Stimulated activated CD8-positive, alpha-beta memory T cell treated with anti-CD3 and anti-CD28 coated beads, Interleukin-2, amount 100 ng/mL, for 1 hour (primary cell): ENCODE measurements around the gene TASL.
"Not testable (repeated sequence)": the region's sequence is repeated elsewhere in the genome, so short reads cannot be mapped to it uniquely, and the experiment has no call there.

Experiments
- DNase-seq, 2 donors: peaks; one replicate each; pipeline ENCODE4 v3.0.0-alpha.2; 2020; ENCODE audit warnings: low read depth in 2 of 2

Gene TASL, protein sequence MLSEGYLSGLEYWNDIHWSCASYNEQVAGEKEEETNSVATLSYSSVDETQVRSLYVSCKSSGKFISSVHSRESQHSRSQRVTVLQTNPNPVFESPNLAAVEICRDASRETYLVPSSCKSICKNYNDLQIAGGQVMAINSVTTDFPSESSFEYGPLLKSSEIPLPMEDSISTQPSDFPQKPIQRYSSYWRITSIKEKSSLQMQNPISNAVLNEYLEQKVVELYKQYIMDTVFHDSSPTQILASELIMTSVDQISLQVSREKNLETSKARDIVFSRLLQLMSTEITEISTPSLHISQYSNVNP

DNA sequence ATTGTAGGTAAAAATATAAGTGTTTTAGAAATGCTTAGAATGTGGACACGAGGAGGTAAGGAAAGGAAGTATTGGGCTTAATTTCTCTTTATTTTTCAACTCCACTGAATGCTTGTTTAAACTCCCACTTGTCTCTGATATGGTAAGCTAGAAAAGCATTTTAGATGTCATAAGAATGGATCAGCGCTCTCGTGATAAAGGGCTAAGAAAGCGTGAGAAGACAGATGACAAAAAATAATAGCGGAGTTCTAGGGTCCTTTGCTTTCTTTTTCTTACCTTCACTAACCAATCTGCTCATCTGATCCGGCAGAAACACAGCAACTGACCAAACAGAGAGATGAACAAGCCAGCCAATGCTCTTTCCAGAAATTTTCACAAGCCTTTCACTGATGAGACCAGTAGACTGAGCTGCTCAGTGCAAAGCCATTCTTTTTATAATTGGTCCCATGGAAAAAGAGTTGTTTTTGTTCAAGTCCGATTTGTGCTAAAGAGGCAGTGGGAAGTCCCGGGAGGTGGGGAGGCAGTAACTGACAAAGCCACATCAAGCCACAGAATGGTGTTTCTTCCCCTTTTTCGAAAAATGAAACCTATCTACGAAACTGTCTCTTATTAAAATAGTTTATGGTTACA, at the start of gene TASL:
Gene TASL, minus strand, starts transcription at position 405 of the 630 bp plus-strand sequence. CDS start 17,411 bp downstream, outside the sequence.
- DNase-seq: no peak

DNA sequence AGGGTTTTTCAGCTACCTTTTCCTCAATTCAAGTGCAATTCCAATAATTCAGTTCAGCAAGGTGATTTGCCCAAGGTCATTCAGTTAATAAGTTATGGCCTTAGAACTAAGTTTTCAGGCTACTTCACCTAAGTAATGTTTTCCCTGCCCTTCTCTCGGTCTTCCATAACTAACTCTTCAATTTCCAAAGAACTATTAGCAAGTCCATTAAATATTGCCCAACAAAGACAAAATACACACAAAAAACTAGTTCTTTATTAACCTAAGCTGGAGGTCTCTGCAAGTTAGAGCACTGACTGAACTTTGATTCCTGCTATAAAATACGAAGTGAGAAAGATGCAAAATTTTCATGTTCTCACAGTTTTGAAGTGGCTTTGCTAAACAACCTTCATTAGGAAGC, 48.8 kb upstream of the TASL start:
- DNase-seq: no peak

DNA sequence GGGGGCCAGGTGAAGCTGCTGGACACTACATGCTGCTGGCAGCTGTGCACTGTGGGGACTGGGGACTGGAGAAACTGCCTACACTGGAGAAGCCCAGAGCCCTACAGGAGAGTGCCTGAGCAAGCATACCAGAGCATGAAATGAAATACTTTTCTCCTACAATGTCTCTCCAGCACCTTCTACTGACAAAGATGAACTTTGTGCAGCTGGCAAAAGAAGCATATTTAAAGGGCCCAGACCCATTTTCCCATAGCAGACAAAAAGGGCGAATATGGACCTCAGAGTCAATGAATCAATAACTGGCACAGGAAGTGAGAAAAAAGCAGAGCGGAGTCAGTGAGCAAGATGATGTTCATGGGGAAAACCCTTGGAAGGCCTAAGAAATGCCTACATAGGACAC, 44.8 kb upstream of the TASL start:
- DNase-seq: no peak

DNA sequence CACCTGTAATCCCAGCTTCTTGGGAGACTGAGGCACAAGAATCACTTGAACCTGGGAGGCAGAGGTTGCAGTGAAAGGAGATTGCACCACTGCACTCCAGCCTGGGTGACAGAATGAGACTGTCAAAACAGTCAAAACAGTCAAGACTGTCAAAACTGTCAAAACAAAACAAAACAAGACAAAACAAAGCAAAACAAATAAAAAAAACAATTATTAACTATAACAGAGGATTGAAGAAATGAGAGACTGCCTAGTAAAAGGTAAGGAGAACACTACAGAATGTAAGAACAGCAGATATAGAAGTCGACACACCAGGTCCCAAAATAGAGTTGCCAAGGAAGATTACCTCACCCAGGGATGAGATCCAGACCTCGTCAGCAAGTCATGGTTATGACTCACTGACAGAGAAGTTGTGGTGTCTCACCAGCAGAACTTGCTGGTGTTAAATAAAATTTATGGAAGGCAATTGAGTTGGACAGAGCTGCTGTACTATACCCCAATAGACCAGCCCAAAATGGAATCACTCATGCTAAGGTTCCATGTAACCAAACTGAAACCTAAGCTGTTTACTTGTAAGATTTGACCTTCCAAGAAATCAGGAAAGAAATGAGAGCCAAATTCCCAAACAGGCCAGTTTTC, 43.5 kb upstream of the TASL start:
- DNase-seq: no peak

DNA sequence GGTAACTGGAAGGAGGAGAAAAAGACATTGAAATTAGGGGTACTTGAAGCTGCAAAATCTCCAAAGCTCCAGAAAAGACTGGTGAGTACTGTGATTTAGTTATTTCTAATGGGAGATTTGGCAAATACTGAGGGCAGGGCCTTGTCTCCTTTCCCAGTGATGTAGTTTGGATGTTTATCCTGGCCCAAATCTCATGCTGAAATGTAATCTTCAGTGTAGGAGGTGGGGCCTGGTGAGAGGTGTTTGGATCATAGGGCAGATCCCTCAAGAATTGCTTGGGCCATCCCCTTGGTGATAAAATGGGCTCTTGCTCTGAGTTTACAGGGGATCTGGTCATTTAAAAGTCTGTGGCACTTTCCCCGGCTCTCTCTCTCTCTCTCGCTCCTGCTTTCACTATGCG, 42.6 kb upstream of the TASL start:
- no peak for DNase-seq

DNA sequence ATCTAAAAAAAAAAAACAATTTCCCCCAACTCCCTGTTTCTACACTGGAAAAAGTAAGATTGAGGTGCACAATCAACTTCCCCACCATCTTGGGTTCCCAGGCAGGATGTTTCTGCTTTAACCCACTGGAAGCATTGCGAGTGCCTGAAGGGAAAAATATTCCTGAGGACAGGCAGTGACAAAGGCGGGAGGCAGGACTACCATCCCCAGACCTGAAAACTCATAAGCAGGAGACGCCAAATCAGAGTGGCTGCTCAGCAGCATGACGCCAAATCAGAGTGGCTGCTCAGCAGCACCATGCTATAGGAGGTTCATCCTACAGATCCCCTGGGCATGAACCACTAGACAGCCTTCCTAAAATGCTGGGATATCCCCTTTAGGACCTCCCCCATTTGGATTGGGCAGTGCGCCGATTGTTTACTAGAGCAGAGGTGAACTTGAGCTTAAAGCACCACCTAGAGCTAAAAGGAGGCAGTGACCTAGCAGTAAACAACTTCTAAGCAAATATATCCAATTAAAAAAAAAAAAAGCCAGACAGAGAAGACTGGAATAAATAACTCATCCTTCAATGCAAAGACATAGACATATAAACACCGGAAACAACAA, 40.7 kb upstream of the TASL start:
- no peak for DNase-seq

DNA sequence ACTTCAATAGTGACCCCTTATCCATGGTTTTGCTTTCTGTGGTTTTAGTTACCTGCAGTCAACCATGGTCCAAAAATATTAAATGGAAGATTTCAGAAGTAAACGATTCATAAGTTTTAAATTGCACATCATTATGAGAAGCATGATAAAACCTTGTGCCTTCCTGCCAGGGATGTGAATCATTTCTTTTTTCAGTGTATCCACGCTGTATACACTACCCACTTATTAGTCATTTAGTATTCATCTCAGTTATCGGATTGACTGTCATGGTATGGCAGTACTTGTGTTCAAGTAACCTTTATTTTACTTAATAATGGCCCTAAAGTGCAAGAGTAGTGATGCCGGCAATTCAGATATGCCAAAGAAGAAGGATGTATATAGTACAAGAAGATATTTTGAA, 37.7 kb upstream of the TASL start:
- DNase-seq: no peak

DNA sequence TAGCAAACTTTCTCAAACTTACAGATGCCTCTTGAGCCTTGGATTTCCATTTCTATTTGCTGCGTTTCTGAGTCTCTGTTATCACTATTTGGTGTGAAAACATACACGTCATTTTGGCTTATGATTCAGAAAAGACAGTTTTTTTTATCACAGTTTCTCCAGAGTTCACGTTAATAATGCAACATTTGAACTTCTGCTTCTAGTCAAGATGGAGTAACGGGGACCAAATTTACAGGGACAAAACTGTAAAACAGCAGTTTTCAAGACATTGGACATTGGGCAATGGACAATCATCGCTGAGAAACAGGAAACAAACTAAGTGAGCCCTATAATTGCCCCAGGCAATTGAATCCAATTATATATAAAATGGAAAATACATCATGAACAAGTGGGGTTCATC, 36.2 kb upstream of the TASL start:
- DNase-seq: no peak

DNA sequence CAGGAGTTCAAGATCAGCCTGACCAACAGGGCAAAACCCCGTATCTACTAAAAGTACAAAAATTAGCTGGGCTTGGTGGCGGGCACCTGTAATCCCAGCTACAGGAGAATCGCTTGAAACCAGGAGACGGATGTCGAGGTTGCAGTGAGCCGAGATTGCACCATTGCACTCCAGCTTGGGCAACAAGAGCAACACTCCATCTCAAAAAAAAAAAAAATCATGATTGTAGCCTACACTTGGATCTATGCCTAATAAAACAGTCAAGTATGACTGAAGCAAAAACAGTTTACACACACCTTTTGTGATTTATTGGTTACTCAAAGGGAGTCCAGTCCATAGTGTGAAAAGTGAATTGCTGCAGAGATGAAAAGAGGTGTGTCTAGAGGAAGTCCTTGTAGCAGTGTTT, 34.7 kb upstream of the TASL start:
- DNase-seq: no peak

DNA sequence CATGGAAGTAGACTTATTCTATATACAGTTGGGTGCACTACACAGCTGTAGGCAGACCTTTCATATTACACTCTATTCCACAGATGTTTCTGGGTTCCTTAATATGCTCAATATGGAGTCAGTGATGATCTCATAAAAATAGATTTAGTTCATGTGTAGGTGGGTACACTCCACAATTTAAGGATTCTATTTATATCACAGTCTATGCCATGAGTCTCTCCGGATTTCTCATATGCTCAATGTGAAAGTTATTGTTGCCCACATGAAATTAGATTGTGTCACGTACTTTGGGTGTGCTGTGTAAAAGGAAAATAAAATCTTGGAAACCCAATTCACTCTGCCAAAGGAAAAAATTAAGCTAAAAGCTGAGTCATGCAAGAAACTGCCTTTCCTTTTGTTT, 32.5 kb upstream of the TASL start:
- DNase-seq: no peak

DNA sequence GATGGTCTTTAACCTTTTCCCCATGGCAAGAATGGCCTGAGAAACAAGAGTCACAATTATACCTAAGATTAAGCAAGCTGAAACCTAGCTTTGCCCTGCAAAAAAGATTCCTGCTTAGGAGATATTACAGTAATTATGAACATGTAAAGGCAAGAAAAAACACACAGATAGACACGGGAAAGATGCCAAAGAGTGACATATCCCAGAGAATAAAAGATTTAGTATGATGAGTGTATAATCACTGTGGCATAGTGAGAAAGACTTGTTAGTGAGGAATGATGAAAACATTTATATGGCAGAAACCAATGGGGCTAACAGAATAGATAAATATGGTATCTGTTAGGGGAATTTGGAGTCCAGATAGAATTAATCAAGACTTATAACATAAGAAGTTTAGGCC, 29.6 kb upstream of the TASL start:
- no peak for DNase-seq

DNA sequence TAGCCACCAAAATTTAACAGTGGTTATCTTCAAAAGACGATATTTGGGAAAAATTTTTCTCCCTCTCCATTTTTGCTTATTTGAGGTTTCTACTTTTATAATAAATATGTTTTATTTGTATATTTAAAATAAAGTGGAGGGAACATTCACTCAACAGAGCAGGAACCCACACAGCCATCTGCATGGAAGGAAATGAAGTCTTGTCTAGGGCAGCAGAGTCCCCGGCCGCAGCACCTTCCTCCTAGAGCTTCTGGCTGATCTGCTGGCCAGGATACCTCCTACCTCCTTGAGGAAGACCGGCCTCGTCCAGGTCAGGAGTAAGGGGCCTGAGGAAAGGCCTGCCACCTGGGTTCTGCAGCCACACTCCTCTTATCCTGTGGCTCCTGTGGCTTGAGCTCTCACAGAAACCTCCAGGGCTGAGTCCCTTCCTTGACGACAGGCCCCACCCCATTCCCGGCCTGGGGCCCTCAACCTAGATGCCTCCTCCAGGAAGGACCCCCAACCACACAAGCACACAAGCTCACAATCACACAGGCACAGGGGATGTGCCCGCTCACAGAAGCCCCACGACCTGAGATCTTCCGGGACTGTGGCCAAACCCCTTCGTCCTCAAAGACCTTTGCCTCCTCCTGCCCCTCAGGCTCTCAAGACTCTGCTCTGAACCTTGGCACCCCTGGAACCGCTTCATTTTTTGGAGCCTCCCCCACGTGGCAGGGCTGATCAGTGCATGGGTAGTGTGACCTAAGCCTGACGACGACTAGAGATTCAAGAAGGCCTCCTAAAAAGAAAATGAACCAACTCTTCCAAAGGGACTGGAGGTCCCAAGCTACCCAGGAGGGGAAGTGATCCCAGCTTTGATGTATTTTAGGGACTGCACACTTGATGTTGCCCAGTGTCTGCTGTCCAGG, 23.0 kb upstream of the TASL start:
- DNase-seq: not testable (repeated sequence)

DNA sequence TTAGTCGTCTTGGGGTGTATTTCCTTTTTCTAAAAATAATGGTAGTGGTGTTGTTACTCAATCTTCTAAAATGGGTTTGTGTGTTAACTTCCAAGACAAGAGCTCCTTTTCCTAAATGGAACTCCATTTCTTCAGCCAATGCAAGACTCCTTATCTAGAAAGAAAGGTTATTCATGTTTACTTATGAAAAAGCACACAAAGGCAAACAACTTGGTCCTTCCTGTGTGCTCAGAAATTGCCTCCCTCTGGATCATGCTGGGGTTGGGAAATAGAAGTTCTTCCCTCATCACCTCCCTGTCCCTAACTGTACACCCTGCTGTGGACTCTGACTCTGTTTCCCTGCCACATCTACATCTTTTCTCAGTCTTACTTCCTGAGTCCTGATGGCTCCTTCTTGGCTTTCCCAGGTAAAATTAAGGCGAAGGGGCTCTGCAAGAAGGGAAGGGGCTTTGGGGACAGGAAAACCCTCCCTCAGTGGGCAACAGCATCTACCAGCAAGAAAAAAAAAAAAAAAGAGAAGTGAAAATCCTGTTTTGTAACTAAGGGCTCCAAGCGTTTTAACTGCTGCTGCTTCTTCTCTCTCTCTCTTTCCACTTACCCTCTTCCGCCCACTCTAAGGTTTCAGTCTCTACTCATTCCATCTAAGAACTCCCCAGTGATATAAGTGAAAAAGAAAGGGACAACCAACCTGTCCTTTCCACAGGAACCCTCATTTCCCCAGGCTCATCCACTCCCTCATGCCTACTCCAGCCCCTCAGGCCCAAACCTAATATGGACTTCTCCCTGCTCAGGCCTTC, 19.8 kb upstream of the TASL start:
- no peak for DNase-seq

DNA sequence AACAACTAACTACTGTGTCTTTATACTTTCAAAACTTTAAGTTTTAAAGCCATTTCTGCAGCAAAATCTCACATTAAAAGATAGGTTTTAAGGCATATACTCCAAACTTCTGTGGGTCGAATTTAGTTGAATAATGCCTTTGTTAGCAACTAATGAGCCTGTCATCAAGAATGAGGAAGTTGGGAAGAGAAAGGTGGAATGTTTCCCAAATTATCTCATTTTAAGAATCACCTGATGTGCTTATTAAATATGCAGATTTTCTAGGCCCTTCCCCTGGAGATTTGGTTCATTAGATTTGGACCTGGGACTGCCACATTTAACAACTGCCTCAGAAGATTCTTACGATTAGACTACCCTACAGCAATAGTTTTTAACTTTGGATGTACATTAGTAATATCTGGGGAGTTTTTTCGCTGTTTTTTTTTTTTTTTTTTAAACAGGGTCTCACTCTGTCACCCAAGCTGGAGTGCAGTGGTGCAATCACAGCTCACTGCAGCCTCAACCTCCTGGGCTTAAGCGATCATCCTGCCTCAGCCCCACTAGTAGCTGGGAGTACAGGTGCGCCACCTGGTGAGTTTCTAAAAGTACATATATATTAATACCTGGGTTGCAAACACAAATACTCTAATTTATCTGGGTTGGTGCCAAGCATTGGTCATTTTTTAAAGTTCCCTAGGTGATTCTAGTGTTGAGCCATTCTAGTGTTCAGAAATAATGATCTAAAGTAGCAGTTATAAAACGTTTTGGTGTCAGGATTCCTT, 16.1 kb upstream of the TASL start:
- no peak for DNase-seq

DNA sequence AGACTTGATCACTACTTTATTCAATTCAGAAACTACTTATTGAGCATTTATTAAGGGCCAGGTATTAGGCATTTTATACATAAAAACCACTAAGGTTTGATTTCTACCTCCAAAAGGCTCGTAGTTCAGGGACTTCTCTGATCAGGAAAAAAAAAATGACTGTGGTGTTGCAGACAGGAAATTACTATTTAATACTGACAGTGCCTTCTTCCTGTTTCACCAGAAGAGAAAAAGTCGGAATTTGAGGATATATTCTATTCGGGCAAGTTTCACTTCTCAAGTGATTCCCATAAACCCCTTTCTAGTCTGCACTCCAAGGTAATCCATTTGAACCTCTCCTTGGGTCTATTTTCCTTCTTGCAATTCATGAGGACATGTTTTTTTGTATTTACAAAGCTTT, 15.3 kb upstream of the TASL start:
- no peak for DNase-seq

DNA sequence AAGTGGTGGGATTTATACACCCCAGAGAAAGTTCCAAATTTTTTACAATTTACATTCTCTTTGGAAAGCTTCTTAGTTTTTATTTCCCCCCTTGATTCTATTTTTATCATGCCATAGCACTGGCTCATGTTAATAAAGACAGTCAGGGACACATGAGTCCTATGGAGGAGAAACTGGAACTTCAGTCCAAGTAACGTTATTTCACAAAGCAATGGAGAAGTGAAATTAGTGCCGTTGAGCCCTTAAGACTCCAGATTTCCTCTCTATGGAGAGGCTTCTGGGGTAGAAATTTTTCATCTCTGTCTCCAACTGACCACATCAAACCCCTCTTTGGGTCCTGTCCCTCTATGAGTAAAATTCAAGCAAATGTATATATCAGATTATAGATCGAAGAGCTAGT, 12.8 kb upstream of the TASL start:
- DNase-seq: no peak

DNA sequence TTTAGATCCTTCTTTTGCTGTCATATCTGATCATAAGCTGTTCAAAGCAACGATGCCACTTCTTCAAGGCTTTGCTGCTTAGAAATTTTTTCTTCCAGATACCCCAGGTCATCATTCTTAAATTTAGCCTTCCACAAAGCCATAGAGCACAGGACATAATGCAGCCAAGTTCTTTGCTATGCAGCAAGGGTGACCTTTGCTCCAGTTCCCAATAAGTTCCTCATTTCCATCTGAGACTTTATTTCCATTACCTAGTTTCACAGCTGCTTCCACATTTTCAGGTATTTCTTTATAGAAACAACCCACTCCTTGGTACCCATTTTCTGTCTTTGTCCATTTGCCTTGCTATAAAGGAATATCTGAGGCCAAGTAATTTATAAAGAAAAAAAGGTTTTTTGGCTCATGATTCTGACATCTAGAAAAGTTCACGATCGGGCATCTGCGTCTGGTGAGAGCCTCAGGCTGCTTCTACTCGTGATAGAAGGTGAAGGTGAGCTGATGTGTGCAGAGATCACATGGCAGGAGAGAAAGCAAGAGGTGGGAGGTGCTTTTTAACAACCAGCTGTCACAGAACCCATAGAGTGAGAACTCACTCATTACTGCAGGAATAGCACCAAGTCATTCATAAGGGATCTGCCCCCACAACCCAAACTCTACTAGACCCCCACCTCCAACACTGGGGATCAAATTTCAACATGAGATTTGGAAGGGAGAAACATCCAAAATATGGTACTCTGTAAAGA, 11.8 kb upstream of the TASL start:
- no peak for DNase-seq

DNA sequence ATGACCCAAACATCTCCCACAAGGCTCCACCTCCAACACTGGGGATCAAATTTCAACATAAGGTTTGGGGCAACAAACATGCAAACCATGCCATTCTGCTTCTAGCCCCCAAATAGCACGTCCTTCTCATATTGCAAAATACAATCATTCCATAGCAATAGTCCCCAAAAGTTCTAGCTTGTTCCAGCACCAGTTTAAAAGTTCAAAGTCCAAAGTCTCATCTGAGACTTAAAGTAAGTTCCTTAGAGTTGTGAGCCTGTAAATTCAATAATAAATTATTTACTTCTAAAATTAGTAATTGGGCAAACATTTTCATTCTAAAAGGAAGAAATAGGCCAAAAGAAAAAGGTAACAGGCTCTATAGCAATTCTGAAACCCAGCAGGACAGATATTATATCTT, 8.9 kb upstream of the TASL start:
- DNase-seq: no peak

DNA sequence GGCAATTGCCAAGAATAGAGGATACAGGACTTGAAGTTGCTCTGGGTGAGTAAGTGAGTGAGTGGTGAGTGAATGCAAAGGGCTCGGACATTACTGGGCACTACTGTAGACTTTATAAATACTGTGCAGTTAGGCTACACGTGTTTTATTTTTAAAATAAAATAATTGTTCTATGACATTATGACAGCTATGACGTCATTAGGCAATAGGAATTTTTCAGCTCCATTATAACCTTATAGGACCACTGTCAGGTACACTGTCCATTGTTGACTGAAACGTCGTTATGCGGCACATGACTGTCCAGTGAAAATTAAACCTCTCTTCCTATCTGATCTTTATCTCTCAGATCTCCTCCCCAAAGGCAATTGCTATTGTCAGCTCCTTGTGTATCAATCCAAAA, 5.1 kb upstream of the TASL start:
- DNase-seq: no peak

DNA sequence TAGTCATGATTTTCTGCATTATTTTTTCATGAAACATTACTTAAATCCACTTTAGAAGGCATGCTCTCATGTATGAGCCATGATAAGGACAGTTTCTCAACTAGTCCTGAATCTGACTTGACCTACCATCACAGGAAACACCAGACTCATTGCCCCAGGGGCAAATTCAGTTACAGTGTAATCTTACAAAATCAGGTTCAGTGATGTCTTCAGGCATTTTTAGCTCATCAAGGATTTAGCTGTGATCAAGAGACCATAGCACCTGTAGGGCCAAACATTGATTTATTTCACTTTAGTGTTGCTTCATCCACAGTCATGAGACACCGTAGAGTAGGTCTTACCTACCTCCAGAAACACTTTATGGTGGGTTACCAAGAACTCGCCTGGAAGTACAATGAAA, 3.1 kb upstream of the TASL start:
- DNase-seq: no peak
